ENCODE data around the gene RHBDF2. TPM values are rescaled to one million over a fixed set of nuclear protein-coding genes. Genes with fewer than 3 reads are reported as not detected.
A peak's percentile ranks its signal among the peaks of the same experiment; 100 is the strongest.

Gene RHBDF2
- polyA plus RNA-seq, 3 donors, result 36.9 to 124 (median 68.6) TPM

DNA sequence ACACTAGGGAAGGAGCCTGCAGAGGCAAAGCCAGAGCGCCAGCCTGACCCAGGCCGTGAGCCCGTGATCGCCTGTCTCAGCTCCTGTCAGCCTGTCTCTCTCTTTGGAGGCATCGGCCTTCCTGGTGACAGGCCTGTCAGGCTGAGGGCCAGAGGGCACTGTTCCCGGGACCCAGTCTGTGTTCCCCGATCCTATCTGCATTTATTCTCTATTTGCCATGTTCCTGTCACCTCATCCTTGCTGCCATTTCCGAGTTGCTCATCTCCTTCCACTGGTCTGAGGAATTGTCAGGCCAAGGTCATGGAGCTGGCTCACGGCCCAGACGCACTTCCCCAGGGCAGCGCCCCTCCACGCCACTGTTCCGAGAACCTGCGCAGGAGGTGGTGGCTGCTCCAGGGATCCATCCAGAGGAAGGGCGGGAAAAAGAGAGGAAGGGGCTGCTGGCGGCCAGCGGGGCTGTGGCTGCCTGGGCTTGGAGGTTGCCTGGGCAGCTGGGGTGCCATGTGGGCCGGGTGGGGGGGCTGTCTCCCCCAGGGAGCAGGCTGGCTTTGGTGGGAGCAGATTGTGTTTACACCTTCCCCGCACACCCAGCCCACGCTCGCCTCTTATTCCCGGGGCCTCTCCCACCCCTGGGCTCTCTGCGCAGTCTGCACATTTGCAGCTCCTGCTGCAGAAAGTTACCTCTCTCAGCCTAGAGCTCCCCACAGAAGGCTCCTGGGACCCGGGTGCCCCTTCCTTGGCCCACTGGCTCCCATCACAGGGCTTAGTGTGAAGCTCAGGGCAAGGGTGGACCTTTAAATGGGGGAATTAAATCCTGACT lies 43.5 kb upstream of the RHBDF2 start:
- H3K4me1 Mint-ChIP-seq, result peaks cover 17% of the 10 kb centered on the region
- TF ChIP-seq, protein P1, sequence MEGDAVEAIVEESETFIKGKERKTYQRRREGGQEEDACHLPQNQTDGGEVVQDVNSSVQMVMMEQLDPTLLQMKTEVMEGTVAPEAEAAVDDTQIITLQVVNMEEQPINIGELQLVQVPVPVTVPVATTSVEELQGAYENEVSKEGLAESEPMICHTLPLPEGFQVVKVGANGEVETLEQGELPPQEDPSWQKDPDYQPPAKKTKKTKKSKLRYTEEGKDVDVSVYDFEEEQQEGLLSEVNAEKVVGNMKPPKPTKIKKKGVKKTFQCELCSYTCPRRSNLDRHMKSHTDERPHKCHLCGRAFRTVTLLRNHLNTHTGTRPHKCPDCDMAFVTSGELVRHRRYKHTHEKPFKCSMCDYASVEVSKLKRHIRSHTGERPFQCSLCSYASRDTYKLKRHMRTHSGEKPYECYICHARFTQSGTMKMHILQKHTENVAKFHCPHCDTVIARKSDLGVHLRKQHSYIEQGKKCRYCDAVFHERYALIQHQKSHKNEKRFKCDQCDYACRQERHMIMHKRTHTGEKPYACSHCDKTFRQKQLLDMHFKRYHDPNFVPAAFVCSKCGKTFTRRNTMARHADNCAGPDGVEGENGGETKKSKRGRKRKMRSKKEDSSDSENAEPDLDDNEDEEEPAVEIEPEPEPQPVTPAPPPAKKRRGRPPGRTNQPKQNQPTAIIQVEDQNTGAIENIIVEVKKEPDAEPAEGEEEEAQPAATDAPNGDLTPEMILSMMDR (IDR thresholded peaks at IDR 0.05), result no peak
- Histone ChIP-seq H3K4me1 (ENCODE audit: control insufficient read depth in 1 of 2, insufficient read depth in 2 of 2, low read length in 2 of 2) (peaks cover 9 to 11% of the 10 kb centered on the region in 2 donors), H3K27ac (ENCODE audit: low read depth in 1 of 2, low read length in 2 of 2) (no peak overlapping the region), H4K20me1 (ENCODE audit: insufficient read depth, low read length) (no peaks in the 10 kb centered on the region), H3K27me3 (ENCODE audit: control insufficient read depth in 2 of 2, insufficient read depth in 2 of 2, low read length in 2 of 2) (peaks cover under 1 to 34% of the 10 kb centered on the region in 2 donors), H3K9ac (ENCODE audit: insufficient read depth, low read length, poor library complexity, severe bottlenecking) (no peak overlapping the region), H3K9me3 (replicated peaks in 1 of 2; ENCODE audit: control insufficient read depth in 1 of 2, insufficient read depth in 1 of 2, low read length in 2 of 2) (no peaks in the 10 kb centered on the region), H3K79me2 (ENCODE audit: insufficient read depth, low read length) (no peaks in the 10 kb centered on the region), H2AFZ (ENCODE audit: insufficient read depth, low read depth, low read length, poor library complexity, severe bottlenecking) (no peak overlapping the region), H3K4me2 (replicated peaks; ENCODE audit: extremely low read depth, low read length, poor library complexity, severe bottlenecking) (no peak overlapping the region), H3K36me3 (replicated peaks in 1 of 2; ENCODE audit: control insufficient read depth in 1 of 2, insufficient read depth in 2 of 2, low read length in 2 of 2) (no peaks in the 10 kb centered on the region), H3K4me3 (replicated peaks in 1 of 3; ENCODE audit: low read depth in 2 of 3, low read length in 3 of 3) (no peak overlapping the region)
- peak overlapping the region in 1 of 7 donors; percentile 73 for H3K27ac Mint-ChIP-seq
- intact Hi-C loops (cut with micrococcal nuclease), result no loop called here
- peaks cover 31 to 50% (median 38%) of the 10 kb centered on the region in 3 donors for H3K27me3 Mint-ChIP-seq (ENCODE audit: low read depth in 3 of 3)
- no peak for DNase-seq
- WGBS (ENCODE audit: insufficient coverage), result 71% methylated on average over 17 of the region's 24 CpGs
- H3K4me3 Mint-ChIP-seq, result peak overlapping the region in 1 of 2 donors; percentile 68
- peaks cover 0 to 2% (median 0%) of the 10 kb centered on the region in 7 donors for H3K9me3 Mint-ChIP-seq
- no peaks in the 10 kb centered on the region for H3K36me3 Mint-ChIP-seq

DNA sequence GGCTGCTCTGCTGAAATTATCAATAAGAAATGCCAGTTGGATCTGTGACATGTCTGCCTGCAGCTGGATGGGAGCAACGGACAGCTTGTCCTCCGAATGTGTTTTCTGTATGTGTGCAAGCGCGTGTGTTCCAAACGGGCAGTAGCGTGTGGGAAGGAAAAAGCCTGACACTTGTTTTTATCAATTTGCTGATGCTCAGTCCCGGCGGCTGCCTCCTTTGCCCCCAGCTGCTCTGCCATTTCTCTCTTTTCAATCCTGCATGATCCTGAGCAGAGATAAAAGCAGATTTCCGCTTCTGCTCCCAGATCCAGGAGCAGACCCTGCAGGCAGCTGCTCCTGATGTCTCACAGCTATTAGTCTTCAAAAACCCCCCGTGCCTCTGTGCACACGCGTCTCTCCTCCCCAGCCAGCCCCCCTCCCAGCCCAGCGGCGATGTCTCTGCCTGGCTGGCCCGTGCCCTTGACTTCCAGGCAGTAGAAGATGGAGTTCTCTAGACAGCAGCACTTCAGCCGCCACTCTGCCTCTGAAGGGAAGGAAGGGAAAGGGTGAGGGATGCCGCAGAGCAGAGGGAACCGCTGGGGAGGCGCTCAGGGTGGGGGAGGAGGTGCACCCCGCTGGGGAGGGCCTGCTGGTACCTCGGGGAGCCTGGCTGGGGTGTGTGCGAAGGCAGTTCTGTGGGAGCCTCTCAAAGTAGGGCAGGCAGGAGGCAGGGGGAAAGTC lies 42.8 kb upstream of the RHBDF2 start:
- H3K4me2 ChIP-seq (replicated peaks; ENCODE audit: extremely low read depth, low read length, poor library complexity, severe bottlenecking), result no peak overlapping the region
- H3K27ac ChIP-seq (ENCODE audit: low read depth in 1 of 2, low read length in 2 of 2), result no peak overlapping the region
- 43% methylated on average over 16 of the region's 22 CpGs for WGBS (ENCODE audit: insufficient coverage)
- peaks cover 0 to 5% of the 10 kb centered on the region in 2 donors for H3K36me3 Mint-ChIP-seq
- H3K4me1 ChIP-seq (ENCODE audit: control insufficient read depth in 1 of 2, insufficient read depth in 2 of 2, low read length in 2 of 2), result peaks cover 9% of the 10 kb centered on the region in 2 donors
- peaks cover 0 to 2% (median 0%) of the 10 kb centered on the region in 7 donors for H3K9me3 Mint-ChIP-seq
- H2AFZ ChIP-seq (ENCODE audit: insufficient read depth, low read depth, low read length, poor library complexity, severe bottlenecking), result no peak overlapping the region
- no peak overlapping the region for H3K27ac Mint-ChIP-seq
- H3K27me3 Mint-ChIP-seq (ENCODE audit: low read depth in 3 of 3), result peaks cover 38 to 58% (median 44%) of the 10 kb centered on the region in 3 donors
- no peak for DNase-seq
- H3K27me3 ChIP-seq (ENCODE audit: control insufficient read depth in 2 of 2, insufficient read depth in 2 of 2, low read length in 2 of 2), result peaks cover 7 to 41% of the 10 kb centered on the region in 2 donors
- no peaks in the 10 kb centered on the region for H3K79me2 ChIP-seq (ENCODE audit: insufficient read depth, low read length)
- peaks cover 14% of the 10 kb centered on the region for H3K4me1 Mint-ChIP-seq
- H3K4me3 ChIP-seq (replicated peaks in 1 of 3; ENCODE audit: low read depth in 2 of 3, low read length in 3 of 3), result no peak overlapping the region
- intact Hi-C loops (cut with micrococcal nuclease), result no loop called here
- no peaks in the 10 kb centered on the region for H3K36me3 ChIP-seq (replicated peaks in 1 of 2; ENCODE audit: control insufficient read depth in 1 of 2, insufficient read depth in 2 of 2, low read length in 2 of 2)
- H3K9me3 ChIP-seq (replicated peaks in 1 of 2; ENCODE audit: control insufficient read depth in 1 of 2, insufficient read depth in 1 of 2, low read length in 2 of 2), result no peaks in the 10 kb centered on the region
- H4K20me1 ChIP-seq (ENCODE audit: insufficient read depth, low read length), result no peaks in the 10 kb centered on the region
- peak overlapping the region in 1 of 2 donors; percentile 68 for H3K4me3 Mint-ChIP-seq
- no peak overlapping the region for H3K9ac ChIP-seq (ENCODE audit: insufficient read depth, low read length, poor library complexity, severe bottlenecking)
- TF ChIP-seq, protein P1 (IDR thresholded peaks at IDR 0.05), result no peak
